Stimulated activated CD8-positive, alpha-beta memory T cell treated with anti-CD3 and anti-CD28 coated beads, Interleukin-4, amount 100 ng/mL, for 48 hours (primary cell): Measurements from ENCODE around the gene PRDX5.
A peak's percentile ranks its signal among the peaks of the same experiment; 100 is the strongest.

Experiments
- DNase-seq: peaks from one replicate; pipeline ENCODE4 v3.0.0-alpha.2; 2020

PRDX5 gene

DNA sequence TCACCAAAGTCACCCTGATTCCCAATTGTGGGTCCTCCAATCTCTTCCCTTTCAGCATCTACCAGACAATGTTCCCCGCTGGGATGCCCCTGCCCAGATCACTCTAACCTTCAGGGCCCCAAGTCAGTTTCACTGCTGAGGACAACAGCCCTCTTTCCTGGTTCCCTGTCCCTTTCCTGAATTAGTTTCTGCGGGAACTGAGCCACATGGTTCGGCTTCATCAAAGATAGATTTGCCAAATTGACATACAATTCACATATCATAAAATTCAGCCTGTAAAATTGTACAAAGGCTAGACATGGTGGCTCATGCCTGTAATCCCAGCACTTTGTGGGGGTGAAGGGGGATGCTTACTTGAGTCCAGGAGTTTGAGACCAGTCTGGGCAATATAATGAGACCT lies 10.1 kb downstream of the PRDX5 start:
- DNase-seq, result no peak

DNA sequence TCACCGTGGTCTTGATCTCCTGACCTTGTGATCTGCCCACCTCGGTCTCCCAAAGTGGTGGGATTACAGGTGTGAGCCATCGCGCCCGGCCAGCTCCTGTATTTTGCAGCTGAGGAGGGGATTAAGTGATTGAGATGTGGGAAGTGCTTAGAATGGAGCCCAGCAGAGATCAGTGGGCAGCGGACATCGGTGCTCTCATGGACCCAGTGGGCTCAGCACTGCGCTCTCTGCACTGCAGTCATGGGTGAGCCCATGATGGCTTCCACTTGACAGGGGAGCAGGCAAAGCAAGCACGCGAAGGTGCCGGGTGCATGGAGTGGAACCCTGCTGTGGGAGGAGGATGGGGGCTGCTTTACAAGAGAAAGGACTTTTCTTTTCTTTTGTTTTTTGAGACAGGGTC lies 13.0 kb downstream of the PRDX5 start:
- DNase-seq, result no peak

DNA sequence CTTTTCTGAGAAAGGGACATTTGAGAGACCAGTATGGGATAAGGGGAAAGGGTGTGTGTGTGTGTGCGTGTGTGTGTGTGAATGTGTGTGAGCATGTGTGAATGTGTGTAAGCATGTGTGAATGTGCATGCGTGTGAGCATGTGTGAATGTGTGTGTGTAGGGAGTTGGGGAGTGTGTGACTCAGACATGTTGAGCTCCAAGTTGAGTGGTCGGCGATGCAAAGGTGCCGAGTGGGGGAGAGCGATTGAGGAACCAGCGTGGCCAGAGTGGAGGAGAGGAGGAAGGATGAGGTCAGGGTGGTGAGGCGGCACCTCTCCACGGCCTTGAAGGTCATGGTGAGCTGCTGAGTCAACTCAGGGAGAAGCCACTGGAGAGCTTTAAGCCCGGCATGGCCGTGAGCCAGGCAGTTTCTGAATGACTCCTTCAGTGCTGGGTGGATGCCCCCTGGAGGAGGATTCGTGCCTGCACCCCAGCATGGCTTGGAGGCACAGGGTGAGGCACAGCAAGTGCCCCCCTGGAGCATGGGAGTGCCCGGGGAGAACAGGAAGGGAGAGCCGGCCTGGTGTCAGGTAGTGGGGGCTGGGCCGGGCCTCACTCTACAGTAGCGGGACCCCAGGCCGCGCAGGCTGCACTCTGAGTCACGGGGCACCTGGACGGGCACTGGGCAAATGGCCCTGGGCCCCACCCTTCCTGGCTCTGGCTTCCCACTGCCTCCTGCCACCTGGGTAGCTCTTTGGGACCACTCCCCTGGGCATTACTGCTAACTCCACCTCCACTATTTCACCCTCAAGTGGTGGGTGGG lies 13.8 kb downstream of the PRDX5 start:
- peak; percentile 88 for DNase-seq

GRCh38 chr11:64333556-64333955 lies 15.6 kb downstream of the PRDX5 start:
- no peak for DNase-seq

GRCh38 chr11:64334764-64335735 lies 17.1 kb downstream of the PRDX5 start:
- DNase-seq, result peak; percentile 76

DNA sequence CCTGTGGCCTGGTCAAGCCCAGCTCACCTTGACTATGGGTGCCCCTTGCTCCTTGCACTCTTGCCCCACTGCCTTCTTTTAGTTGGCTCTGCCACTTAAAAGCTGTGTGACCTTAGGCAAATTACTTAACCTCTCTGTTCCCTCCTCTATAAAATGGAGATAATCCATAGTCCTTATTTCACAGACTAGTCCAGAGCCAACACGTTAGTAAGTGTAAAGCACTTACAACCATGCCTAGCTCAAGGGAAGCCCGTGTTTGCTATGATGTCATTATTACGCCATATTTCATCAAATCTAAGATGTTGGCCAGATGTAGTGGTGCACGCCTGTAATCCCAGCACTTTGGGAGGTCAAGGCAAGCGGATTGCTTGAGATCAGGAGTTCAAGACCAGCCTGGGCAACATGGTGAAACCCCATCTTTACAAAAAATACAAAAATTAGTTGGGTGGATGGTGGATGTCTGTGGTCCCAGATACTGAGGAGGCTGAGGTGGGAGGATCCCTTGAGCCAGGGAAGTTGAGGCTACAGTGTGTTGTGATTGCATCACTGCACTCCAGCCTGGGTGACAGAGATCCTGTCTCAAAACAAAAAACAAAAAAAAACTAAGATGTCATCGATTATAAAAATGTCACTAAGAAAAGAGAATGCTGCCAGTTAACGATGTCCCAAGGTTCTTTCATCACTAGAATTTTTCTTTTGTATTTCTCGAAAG lies 19.8 kb downstream of the PRDX5 start:
- no peak for DNase-seq

DNA sequence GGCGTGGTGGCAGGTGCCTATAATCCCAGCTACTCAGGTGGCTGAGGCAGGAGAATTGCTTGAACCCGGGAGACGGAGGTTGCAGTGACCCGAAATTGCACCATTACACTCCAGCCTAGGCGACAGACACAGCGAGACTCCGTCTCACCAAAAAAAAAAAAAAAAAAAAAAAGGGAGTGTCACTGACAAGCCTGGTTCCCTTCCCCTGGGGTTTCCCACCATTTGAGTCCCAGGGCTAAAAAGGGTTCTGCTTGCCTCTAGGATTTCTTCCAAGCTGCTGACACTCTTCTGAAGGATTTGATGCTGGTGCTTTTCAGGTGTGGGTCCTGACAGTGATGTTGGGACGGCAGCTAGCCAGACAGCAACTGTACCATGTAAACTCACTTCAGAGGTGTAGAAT lies 20.8 kb downstream of the PRDX5 start:
- DNase-seq, result no peak

DNA sequence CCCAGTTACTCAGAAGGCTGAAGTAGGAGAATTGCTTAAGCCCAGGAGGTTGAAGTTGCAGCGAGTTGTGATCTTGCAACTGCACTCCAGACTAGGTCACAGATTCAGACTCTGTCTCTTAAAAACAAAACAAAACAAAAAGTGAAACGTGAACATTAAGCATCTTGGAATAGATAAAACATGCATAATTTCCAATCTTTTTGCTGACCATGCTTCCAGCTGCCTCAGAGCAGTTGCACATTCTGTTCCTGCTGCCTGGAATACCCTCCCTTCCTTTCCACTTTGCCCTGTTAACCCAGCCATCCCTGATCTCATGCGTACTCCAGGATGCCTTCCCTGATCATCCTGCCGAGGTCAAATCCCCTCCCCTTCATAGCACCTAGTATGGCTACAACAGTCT lies 21.4 kb downstream of the PRDX5 start:
- DNase-seq, result no peak

DNA sequence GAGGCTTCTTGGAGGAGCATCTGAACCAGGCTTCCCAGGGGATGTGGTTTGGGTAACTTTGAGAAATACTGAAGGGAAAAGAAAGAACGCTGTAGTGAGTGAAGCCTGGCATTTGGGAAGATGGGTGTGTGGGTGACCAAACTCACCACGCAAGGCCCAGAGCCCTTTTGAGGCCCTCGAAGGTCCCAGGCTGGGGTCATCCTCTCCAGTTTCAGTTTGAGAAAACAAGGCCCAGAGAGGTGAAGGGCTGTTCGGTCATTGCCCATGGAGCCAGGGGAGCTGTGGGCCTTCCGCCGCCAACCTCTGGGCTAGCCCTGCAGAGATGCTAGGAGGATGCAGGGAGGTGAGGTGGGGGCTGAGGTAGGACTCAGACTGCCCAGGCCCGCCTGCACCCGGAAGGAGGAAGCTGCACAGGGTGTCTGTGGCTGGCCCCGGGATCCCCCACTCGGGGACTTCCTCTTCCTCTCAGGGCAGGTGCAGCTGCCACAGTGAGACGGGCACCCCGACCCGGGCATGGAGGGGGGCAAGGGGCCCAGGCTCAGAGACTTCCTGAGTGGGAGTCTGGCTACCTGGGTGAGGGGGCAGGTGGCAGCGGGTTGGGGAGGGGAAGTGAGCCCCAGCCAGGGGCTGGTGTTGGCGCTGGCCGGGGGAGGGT lies 22.0 kb downstream of the PRDX5 start, which contains the start of gene CCDC88B:
Gene CCDC88B, plus strand, starts transcription at position 451 of the 655 bp plus-strand sequence. Its CDS starts 63 bp downstream, at position 514.
- DNase-seq, result peak; percentile 86

GRCh38 chr11:64340671-64341335 lies 22.9 kb downstream of the PRDX5 start:
- peak; percentile 96 for DNase-seq

DNA sequence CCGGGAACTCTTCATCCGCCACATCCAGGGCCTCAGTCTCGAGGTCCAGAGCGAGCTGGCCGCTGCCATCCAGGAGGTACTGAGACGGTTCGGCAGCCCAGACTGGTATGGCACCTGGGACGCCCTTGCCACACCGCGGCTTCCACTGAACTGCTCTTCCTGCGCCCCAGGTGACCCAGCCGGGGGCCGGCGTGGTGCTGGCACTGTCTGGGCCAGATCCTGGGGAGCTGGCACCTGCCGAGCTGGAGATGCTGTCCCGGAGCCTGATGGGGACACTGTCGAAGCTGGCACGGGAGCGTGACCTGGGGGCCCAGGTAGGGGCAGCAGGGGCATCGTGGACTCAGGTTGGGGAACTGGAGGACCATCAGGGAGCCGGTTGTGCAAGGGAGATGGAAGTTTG lies 23.5 kb downstream of the PRDX5 start:
- no peak for DNase-seq

GRCh38 chr11:64341851-64342791 lies 24.2 kb downstream of the PRDX5 start:
- peak; percentile 98 for DNase-seq

GRCh38 chr11:64342869-64343745 lies 25.2 kb downstream of the PRDX5 start:
- DNase-seq, result no peak

GRCh38 chr11:64343767-64344559 lies 26.0 kb downstream of the PRDX5 start:
- no peak for DNase-seq

DNA sequence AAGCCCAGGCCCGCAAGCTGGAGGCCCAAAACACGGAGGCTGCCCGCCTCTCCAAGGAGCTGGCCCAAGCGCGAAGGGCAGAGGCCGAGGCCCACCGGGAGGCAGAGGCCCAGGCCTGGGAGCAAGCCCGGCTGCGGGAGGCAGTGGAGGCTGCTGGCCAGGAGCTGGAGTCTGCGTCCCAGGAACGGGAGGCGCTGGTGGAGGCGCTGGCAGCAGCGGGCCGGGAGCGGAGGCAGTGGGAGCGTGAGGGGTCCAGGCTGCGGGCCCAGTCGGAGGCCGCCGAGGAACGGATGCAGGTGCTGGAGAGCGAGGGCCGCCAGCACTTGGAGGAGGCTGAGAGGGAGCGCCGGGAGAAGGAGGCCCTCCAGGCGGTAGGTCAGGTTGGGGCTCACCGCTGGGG lies 26.9 kb downstream of the PRDX5 start:
- DNase-seq, result no peak

- no peak for DNase-seq
Measured at GRCh38 chr11:64347193-64347867, 29.4 kb downstream of the PRDX5 start.

- no peak for DNase-seq
Measured at GRCh38 chr11:64348383-64349024, 30.6 kb downstream of the PRDX5 start.

- DNase-seq, result no peak
Measured at GRCh38 chr11:64349025-64349387, 31.1 kb downstream of the PRDX5 start.
